Stomach (tissue), 4 donors: ENCODE measurements around the gene GDF2.

Source experiments
- CTCF ChIP-seq, 7 experiments: fragments of 450-650 bp in 4 of 7; fragments of 200-600 bp in 3 of 7; sonication (generic) in 3 of 7; IDR thresholded peaks; one replicate each; pipeline ENCODE4 v1.5.1; 2016 to 2019; ENCODE audit warnings: antibody characterized with exemption in 7 of 7, control low read depth in 2 of 7, mild to moderate bottlenecking in 1 of 7
- POLR2A ChIP-seq, 4 donors: fragments of 450-650 bp; IDR thresholded peaks; one replicate each; pipeline ENCODE4 v1.6.1; 2016; ENCODE audit warnings: antibody characterized with exemption in 4 of 4, control low read depth in 2 of 4, mild to moderate bottlenecking in 1 of 4, moderate library complexity in 1 of 4
- POLR2AphosphoS5 ChIP-seq, 3 donors: sonication (generic); formaldehyde crosslinking; IDR thresholded peaks; one replicate each; pipeline ENCODE4 v1.6.1; 2016; ENCODE audit warnings: antibody characterized with exemption in 3 of 3

GRCh38 chr10:47348138-47348651, 25.9 kb downstream of the GDF2 start, which contains the start of gene RBP3:
- TF ChIP-seq CTCF (IDR thresholded peaks at IDR 0.05), result no peak
- no peak for TF ChIP-seq POLR2AphosphoS5 (IDR thresholded peaks at IDR 0.05)
- no peak for TF ChIP-seq POLR2A (IDR thresholded peaks at IDR 0.05)
